GM21390 (cell line): Measurements from ENCODE around the gene CALN1.

Experiments
- ATAC-seq: cut with Tn5 transposase; IDR thresholded peaks from one replicate; pipeline ENCODE4 v1.9.1; 2021; ENCODE audit not compliant: unreplicated experiment

CALN1 gene

DNA sequence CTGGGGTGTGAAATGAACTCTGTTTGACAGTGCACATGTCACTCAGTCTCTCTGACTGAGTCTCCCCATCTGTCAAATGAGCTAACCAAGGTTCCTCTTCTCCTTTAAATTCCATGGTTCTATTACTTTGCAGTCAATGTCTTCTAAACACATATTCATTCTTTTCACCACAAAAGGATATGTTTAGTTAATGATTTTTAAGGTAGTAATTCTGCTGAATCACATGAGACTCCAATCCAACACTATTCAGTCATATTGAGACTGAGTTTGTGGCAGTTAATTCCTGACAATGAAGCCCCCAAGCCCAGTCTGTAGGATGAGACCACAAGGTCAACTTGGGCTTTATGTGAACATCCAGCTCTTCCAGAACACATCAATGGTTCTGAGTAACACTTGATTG lies 85.3 kb downstream of the CALN1 start:
- no peak for ATAC-seq

DNA sequence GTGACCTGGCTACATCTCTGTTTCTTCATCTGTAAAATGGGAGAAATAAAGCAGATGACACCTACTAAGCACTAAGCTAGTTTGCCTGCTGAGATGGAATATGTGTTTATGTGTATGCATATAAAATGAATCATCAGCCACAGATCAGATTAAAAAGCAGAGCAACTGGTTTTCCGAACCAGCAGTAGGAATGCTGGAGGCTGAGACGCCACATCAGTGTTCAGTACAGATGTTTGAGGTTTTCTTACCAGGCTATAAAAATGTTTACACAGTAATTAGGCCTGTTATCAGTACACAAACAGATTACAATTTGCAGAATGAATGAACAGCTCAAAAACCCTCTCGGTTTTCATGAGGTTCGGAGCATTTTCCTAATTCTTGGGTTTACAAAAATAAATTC lies 85.8 kb downstream of the CALN1 start:
- no peak for ATAC-seq

DNA sequence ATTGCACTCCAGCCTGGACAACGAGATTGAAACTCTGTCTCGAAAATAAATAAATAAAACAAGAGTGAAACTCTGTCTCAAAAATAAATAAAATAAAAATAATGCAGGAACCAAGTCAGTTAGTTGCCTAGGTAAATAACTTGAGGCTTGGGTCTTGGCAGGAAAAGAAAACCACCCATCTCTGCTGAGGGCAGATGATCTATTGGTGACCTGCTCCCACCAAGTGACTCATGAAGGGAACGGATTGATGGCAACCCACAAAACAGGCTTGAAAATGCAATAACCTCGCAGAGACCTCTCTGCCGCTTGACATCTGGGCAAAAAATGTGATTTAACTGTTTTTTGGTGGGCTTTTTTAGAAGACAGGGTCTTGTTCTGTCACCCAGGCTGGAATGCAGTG lies 86.6 kb downstream of the CALN1 start:
- ATAC-seq, result no peak

DNA sequence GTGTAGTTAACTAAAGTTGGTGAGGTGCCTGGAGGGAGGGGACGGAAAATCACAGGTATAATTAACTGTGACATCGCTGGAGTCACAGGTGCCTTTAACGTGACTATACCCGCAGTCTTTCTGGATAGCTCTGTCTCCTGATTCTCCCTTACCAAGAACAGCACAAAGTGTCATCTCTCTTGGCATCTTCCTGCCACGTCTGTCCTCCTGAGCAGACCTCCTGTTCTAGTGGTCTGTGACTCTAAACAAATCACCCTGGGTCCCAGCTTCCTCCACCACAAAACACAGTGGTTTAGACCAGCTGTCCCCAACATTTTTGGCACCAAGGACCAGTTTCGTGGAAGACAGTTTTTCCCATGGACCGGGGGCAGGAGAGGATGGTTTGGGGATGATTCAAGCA lies 90.5 kb downstream of the CALN1 start:
- ATAC-seq, result no peak

DNA sequence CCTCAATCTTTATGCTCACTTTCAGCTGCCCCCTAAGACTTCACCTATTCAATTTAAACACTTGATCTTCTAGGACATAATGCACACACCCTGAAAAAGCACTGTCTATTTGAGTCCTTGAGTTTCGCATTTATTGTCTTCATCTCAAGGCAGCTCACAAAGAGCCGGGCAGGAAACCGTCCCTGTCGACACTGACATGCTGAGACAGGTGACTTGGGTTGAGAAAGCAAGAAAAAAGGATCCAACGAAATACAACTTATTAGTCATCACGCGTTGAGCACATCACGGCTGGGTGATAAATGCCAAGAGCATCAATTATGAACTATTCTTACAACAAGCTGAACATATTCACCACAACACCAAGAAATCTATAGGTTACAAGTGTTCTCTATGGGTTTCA lies 91.1 kb downstream of the CALN1 start:
- no peak for ATAC-seq

DNA sequence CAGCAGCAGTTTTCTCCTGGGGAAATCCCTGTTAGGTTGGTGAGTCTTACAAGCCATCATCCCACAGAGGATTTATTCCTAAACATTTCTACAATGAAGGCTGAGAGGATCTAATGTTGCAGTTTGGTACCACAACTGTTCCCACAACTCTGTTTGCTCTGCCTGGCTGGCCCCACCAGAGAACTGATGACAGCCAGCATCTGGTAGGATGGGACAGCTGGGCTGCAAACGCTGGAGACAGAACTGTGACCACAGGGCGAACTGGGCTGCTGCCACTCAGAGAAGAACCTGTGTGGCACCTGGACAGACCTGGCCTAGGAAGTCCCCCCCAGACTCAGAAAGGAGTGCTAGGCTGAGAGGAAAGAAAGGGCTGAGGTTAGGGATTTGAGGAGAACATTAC lies 94.8 kb downstream of the CALN1 start:
- ATAC-seq, result no peak

DNA sequence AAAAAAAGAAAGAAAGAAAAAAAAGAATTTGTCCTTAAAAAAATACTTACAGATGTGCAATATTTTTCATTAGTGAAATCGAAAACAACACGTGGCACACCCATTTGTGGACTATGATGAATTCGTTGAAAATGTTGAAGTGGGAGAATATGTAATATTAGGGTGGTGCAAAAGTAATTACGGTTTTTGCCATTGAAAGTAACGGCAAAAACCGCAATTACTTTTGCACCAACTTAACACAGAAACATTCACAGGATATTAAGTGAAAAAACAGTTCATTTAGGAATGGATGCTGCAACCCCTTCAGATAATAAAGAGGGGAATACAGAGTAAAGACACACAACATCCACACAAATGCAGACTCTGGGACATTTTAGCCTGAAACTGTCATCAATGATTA lies 96.0 kb downstream of the CALN1 start:
- ATAC-seq, result no peak

DNA sequence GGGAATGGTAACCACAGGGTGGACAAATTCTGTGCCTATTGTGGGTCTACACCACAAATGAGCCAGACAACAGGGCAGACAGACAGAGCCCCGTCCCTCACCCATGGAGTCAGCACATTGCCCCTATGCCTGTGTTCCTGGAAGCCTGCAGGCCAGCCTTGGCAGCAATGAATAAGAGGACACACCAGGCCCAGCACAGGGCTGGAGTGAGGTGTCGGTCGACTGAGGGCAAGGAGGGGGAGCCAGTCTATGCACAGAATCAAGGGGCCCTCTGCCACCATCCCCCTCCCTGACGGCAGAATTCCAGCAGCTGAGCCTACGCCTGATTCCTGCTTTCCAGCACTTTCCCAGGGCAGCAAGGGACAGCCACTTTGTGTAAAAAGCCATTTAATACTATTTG lies 98.2 kb downstream of the CALN1 start:
- ATAC-seq, result no peak

DNA sequence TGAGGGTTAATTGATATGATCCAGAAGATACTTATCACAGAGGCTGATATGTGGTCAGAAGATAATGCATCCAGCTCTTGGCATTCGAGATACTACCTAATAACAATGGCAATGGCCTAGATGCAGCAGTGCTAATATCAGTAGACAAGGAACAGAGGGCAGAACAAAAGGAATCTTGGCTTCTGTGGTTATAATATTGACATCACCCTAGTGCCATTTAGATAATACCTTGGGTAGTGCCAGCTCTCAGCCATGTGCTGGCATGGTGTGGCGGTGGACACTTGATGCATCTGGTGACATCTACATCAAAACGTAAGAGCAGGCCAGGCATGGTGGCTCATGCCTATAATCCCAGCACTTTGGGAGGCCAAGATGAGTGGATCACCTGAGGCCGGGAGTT lies 101.8 kb downstream of the CALN1 start:
- no peak for ATAC-seq

DNA sequence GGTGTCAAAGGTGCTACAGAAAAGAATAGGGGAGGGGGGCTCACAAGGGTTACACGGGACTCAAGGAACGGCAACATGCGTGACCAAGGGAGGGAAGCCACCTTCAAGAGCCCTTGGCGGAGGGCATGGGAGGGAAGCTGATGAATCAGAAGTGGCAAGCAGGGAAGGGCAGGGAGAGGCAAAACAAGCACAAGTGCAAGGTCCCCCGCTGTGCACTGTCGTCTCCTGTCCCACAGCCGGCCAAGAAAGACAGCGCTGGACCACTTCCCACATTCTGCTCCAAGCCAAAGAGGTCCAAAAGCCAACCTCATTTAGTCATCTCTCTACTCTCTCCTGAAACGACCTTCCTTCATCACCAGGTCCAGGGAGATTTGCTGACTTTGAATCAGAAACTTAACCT lies 102.7 kb downstream of the CALN1 start:
- no peak for ATAC-seq

DNA sequence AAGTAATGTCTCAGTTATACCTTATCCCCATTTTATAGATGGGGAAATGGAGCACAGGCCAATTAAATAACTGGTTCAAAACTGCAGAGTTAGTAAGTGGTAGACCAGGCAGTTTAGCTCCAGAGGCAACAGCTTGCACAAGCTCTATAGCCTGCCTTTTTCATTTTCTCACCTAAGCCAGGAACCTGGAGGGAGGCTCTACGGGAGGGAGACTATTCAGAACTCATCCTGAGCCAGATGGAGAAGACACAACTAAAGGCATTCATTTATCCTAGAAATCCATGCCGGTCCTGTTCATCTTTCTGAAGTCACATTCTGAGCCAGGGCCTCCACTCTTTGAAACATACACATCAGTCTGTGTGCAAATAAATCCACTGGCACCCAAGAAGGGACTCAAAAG lies 103.2 kb downstream of the CALN1 start:
- no peak for ATAC-seq

DNA sequence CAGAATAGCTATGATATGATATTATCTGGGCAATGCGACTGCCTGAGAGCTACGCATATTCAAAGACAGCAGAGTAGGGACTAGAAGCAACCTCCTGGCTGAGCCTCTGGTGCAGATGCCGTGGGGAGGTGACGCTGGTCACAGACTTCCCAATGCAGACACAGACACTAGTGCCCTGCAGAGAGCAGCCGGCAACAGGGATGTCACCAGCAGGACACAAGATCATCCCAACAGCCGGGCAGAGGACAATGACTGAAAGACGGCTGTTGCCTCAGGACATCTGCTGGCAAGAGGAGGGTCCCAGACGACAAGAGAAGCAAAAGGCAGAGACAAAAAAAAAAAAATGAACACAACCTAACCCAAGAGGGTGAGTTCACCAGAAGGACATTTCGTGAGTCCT lies 104.6 kb downstream of the CALN1 start:
- no peak for ATAC-seq

DNA sequence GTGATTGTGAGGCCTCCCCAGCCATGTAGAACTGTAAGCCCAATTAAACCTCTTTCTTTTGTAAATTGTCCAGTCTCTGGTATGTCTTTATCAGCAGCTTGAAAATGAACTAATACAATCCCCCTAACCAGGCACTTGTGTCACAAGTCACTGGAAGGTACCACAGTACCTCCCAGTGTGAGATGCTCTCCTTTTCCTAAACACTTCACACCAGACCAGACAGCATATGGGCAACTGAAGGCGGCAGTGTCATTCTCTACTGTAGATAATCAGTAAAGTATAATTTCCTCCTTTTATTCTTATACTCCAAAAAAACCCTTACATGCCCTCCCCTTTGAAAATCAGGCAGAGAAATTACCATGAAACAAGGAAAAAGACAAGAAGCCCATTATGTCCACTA lies 113.2 kb downstream of the CALN1 start:
- no peak for ATAC-seq

DNA sequence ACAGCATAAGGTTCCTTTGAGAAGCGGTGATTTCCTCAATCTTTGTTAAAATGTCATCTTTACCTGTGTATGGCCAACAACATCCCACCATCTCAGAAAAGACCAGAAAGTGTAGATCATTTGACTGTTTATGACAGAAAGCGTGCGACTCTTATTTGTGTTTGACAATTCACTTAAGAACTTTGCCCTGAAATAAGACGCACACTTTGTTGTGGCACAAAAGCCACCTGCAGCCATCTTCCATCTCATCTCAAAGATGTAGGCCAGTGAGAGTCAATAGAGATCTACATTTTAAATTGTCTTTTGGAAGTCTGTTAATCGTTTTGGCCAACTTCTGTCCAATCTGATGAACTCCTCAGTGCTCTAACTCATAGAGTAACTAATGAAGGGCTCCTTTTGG lies 114.0 kb downstream of the CALN1 start:
- no peak for ATAC-seq

DNA sequence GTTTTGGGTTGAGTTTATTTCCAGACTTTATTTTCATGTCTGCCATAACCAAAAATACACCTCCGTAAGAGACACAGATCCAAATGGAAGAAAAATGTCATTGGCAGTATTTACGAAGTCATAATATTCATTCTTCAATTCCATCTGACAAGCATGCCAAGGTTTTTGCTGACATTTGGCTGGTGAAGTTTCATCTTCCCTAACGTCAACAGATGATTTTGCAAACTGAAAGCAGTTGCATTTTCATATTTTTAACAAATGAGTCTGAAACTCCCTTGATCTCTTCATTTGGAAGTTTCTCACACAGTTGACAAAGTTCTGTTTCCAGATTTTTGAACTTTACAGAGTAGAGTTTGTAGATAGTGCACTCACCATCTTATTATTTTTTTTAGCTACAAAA lies 114.5 kb downstream of the CALN1 start:
- no peak for ATAC-seq

DNA sequence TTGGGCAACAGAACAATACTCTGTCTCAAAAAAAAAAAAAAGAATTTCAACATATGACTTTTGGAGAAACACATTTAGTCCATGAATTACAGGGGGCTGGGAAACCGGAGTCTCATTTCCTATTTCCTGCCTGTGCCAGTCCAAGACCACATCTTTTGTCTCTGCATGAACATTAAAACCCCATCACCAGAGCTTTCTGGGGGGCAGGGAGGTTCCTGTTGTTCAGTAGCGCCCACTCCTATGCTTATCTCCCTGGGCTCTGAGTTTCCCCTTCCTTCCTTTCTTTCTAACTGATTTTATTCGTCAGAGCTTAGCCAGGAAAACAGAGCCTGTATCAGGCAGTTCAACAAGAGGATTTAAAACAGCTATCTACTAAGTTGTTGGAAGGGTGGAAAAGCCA lies 119.3 kb downstream of the CALN1 start:
- ATAC-seq, result no peak

DNA sequence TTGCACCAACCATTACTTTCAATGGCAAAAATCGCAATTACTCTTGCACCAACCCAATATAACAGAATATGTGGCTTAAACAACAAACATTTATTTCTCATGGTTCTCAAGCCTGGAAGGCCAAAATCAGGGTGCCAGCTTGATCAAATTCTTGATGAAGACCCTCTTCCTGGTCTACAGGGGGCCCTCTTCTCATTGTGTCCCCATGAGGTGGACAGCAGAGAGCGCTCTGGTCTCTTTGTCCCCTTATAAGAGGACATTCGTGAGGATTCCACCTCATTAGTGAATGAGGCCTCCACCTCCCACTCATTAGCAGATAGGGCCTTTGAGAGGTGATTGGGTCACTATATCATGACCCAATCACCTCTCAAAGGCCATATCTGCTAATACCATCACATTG lies 120.0 kb downstream of the CALN1 start:
- no peak for ATAC-seq

DNA sequence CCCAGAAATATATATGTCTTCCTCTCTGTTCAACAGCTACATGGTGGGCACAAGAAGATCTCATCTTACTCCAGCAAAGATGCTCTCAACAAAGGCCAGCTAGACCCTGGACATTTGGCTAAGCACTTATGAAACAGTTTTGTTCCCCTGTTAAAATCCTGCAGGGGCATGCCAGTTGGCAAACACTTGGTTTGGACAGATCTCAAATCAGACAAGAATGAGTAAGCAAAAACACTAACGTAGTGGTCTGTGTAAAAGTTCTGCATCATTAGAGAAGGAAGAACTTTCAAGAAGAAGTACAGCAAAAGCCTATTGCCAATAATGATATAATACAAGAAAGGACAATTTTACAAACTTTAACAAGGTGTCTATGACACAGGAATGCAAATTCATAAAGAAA lies 125.6 kb downstream of the CALN1 start:
- ATAC-seq, result no peak

DNA sequence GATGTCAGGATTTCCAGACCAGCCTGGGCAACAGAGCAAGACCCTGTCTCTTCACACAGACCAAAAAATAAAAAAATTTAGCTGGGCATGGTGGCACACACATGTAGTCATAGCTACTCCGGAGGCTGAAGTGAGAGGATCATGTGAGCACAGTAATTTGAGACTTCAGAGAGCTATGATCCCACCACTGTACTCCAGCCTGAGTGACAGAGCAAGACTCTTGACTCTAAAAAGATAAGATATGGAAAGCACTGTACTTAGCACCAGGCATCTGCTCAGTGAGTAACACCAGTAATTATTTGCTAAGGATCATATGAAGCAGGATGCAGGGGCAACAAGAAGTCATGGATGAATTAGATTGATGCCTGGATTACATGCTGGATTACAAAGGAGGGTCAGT lies 128.8 kb downstream of the CALN1 start:
- no peak for ATAC-seq

DNA sequence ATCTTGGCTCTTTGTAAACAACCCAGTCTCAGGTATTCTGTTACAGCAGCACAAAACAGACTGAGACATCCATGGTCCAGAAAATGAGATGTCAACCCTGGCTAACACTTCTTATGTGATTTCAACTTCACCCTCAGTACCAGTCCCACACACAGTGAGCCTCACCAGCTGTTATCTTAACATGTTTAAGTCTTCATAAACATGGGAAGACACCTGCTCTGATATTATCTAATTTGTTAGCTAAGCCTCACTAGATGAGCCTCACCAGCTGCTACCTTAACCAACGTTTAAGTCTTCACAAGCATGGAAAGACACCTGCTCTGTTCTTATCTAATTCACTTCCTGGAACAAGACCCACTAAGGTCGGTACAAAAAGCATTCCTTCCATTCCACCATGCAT lies 130.8 kb downstream of the CALN1 start:
- ATAC-seq, result no peak

DNA sequence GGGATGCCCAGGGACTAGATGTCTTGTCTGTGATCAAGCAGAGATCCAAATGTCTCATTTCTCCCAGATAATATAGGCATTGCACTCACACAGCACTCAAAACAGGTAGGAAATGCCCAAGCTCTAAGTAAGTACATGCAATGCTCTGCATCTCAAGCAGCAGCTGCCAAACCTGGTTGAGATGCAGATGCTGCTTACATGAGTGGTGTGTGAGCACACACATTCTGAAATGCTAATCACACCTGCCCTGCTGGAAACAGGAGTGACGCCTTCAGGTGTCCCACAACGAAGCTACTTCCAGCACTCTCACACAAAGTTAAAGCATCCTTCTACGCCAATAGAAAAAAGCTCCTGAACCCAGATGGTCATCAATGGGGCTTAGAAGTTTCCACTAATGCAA lies 132.9 kb downstream of the CALN1 start:
- ATAC-seq, result no peak

DNA sequence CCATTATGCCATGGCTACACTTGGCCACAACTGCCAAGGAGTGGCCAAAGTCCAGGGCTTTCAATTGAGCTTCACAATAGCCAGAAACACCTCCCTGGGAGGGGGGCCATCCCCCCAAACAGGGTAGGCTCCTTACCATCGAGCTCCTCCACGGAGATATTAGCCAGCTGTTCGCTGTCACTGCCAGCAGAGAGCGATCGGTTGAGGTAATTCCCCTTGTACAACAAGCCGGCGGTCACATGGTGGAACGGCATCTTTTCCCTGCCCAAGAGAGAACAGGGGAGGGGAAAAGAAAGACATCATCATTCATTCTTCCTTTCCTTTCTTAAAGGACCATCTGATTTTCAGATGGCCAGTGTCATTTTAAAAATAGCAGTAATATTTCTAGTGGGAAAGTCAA lies 133.6 kb downstream of the CALN1 start:
- no peak for ATAC-seq

DNA sequence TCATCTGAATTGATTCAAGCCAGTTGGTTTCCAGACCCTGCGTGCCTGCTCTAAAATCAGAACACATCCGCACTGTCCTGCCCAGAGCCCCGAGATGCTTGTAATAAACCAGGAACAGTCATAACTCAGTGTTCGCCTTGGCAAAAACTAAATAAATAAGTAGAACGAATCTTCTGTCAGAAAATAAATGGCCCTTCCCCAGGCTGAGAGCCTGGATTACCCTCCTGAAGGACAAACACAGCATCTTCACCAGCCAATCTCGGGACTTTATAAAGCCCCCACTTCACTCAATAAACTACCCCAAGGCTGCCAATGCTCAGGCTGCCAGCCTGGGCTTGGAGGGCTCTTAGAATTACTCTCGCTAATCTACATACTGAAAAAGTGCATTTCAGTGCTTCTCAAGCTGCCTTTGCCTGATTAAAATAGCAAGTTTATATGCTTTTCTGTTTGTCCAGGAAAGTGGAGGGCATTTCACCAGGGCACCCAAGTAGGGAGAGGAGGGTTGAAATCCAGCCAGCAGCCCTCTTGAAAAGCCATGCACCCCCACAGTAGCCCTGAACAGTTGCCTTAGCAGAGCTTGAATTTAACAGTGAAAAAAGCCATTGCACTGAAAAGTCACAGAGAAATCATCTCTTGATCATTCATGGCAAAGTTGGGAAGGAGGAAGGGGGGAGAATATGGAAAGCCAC lies 136.6 kb downstream of the CALN1 start:
- ATAC-seq, result no peak

DNA sequence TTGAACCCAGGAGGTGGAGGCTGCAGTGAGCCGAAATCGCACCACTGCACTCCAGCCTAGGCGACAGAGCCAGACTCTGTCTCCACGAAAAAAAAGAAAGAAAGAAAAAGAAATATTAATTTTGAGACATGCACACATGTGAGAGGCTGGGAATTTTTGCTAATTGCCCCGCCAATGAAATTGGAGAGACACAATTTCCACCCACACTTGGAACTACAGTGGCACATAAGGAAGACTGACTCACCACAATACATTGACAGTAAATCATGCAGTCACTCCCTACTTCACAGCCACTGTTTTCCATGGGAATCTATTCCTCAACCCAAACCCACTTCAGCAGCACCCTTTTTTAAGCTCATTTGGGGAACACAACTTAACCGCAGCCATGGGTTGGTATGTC lies 139.7 kb downstream of the CALN1 start:
- ATAC-seq, result no peak
